HUES6 (cell line): Measurements from ENCODE around the gene LIN7A.
"Not testable (repeated sequence)": the region's sequence is repeated elsewhere in the genome, so short reads cannot be mapped to it uniquely, and the experiment has no call there.

Experiments
- H3K27ac ChIP-seq: 2 replicates; pipeline ENCODE4 v1.7.0; 2013; ENCODE audit warnings: low read depth, mild to moderate bottlenecking, low read length, inconsistent platforms
- H3K27me3 ChIP-seq: 2 replicates; pipeline ENCODE4 v1.6.1; 2013; ENCODE audit warnings: low read length; ENCODE audit not compliant: control insufficient read depth, insufficient read depth
- H3K36me3 ChIP-seq: 2 replicates; pipeline ENCODE4 v1.6.1; 2013; ENCODE audit warnings: low read length; ENCODE audit not compliant: control insufficient read depth, insufficient read depth
- H3K4me1 ChIP-seq: 2 replicates; pipeline ENCODE4 v1.6.1; 2013; ENCODE audit warnings: low read length; ENCODE audit not compliant: control insufficient read depth, insufficient read depth
- H3K4me3 ChIP-seq: 2 replicates; pipeline ENCODE4 v1.5.1; 2013; ENCODE audit warnings: low read depth, low read length
- H3K9ac ChIP-seq: one replicate; pipeline ENCODE4 v1.6.1; 2013; ENCODE audit warnings: mild to moderate bottlenecking, low read length
- H3K9me3 ChIP-seq: 2 replicates; pipeline ENCODE4 v1.6.1; 2013; ENCODE audit warnings: low read depth, low read length; ENCODE audit not compliant: control insufficient read depth, insufficient read depth

LIN7A gene

DNA sequence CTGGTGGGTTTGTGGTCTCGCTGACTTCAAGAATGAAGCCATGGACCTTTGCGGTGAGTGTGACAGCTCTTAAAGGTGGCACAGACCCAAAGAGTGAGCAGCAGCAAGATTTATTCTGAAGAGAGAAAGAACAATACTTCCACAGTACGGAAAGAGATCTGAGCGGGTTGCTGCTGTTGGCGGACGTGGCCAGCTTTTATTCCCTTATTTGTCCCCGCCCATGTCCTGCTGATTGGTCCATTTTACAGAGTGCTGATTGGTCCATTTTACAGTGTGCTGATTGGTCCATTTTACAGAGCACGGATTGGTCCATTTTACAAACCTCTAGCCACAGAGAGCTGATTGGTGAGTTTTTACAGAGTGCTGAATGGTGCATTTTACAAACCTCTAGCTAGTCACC lies 59.3 kb downstream of the LIN7A start:
- not testable (repeated sequence) for H3K27ac ChIP-seq, H3K9me3 ChIP-seq, H3K4me3 ChIP-seq, H3K9ac ChIP-seq, H3K4me1 ChIP-seq, H3K27me3 ChIP-seq, H3K36me3 ChIP-seq

DNA sequence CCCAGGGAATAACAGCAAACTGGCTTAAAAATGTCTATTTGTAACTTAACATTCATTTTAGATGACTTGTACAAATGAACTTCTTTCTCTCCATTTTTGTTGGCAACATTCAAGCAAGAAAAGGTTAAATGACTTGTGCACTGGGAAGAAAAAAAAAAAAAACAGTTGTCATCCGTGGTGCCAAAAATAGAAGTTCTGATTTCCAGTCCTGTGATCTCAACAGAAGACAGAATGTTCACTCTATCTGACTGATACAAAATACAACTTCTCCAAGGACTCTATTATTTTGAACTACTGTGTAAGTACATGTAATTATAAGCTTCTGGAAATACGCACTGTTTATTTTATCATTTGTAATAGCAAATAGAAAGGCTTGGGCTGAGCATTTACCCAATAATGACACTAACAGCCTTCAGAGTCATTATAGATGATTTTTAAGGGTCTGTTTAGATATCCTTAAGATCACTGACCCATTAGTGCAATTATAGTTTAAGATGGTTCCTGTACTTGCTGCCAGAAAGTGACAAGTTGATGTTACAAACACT lies 59.9 kb downstream of the LIN7A start:
- no peaks in the 10 kb centered on the region for H3K27me3 ChIP-seq
- H3K36me3 ChIP-seq = no peaks in the 10 kb centered on the region
- H3K27ac ChIP-seq = no peak overlapping the region
- H3K4me3 ChIP-seq = no peak overlapping the region
- no peak overlapping the region for H3K9ac ChIP-seq
- H3K9me3 ChIP-seq = no peaks in the 10 kb centered on the region
- no peaks in the 10 kb centered on the region for H3K4me1 ChIP-seq

DNA sequence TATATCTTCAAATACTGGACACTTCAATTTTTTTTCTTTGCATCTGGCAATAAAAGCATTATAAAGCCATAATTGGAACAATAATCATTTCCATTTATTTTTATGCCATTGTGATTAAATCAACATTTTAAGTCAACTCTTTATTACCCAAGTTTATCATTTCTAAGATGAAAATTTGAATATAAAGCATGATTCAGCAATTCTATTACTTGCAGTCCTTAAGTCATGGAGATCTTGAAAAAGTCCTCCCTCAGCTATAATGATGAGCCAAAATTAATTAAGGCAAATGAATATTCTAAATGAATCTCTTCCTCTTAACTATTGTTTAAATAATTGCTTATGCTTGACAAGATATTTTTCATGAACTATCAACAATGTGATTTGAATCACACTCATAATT lies 65.7 kb downstream of the LIN7A start:
- H3K27me3 ChIP-seq = no peaks in the 10 kb centered on the region
- H3K4me1 ChIP-seq = no peaks in the 10 kb centered on the region
- no peaks in the 10 kb centered on the region for H3K9me3 ChIP-seq
- H3K36me3 ChIP-seq = no peaks in the 10 kb centered on the region
- no peak overlapping the region for H3K9ac ChIP-seq
- no peak overlapping the region; the same call in 1 of the 2 replicates for H3K27ac ChIP-seq
- H3K4me3 ChIP-seq = no peak overlapping the region

DNA sequence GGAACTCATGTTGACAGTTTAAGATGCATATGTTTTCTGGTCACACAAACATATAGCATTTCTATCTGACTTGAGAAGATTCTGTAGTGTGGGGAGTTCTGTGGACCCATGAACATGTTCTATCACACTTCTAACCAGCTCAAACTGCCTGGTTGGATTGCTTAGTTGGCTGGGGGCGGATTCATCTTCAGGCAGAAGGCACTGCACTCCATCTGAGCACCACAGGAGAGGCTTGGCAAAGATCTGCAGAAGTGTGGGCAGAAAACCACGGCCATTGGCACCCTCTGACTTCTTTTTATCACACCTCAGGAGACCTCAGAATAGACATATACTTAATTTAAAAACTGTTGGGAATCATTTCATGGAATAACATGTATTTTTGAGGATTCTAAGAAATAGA lies 68.5 kb downstream of the LIN7A start:
- no peaks in the 10 kb centered on the region for H3K9me3 ChIP-seq
- no peaks in the 10 kb centered on the region for H3K4me1 ChIP-seq
- no peak overlapping the region for H3K9ac ChIP-seq
- H3K36me3 ChIP-seq = no peaks in the 10 kb centered on the region
- no peak overlapping the region for H3K4me3 ChIP-seq
- H3K27ac ChIP-seq = no peak overlapping the region
- no peaks in the 10 kb centered on the region for H3K27me3 ChIP-seq

DNA sequence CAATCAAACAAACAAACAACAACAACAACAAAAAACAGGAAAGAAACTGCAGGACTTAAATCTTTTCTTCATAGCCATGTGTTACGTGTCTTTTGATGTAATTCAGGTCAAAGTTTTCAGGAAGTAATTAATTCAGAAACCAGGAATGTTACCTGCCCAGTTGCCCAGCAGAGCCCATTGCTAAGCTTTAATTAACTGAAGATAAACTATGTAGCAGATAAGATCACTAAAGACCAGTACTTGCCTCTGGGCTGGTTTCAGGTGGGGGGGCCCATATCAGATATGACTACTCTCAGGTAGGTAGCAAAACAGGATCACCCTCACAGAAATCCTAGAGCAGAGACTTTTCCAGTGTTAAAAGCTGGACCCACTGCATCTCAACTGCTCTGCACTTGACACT lies 69.2 kb downstream of the LIN7A start:
- no peaks in the 10 kb centered on the region for H3K9me3 ChIP-seq
- H3K36me3 ChIP-seq = no peaks in the 10 kb centered on the region
- H3K27ac ChIP-seq = no peak overlapping the region
- H3K4me3 ChIP-seq = no peak overlapping the region
- no peaks in the 10 kb centered on the region for H3K27me3 ChIP-seq
- H3K4me1 ChIP-seq = no peaks in the 10 kb centered on the region
- H3K9ac ChIP-seq = no peak overlapping the region

DNA sequence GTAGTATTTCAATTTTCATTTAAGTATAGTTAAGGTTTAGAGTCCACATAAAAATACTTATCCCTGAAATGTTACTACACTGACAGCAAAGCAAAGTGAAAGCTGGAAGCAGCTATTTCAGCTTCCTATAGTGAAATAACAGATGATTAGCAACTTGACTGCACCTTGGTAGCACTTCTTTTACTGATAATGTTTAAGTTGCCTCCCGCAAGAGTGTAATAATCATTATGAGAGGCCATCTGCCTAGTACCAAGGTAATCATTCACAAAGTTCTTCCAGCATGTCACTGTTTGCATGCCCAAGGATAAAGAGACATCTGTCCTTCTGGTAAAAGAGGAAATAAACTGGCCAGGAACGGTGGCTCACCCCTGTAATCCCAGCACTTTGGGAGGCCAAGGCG lies 69.8 kb downstream of the LIN7A start:
- H3K9me3 ChIP-seq = no peaks in the 10 kb centered on the region
- no peak overlapping the region for H3K4me3 ChIP-seq
- H3K9ac ChIP-seq = no peak overlapping the region

DNA sequence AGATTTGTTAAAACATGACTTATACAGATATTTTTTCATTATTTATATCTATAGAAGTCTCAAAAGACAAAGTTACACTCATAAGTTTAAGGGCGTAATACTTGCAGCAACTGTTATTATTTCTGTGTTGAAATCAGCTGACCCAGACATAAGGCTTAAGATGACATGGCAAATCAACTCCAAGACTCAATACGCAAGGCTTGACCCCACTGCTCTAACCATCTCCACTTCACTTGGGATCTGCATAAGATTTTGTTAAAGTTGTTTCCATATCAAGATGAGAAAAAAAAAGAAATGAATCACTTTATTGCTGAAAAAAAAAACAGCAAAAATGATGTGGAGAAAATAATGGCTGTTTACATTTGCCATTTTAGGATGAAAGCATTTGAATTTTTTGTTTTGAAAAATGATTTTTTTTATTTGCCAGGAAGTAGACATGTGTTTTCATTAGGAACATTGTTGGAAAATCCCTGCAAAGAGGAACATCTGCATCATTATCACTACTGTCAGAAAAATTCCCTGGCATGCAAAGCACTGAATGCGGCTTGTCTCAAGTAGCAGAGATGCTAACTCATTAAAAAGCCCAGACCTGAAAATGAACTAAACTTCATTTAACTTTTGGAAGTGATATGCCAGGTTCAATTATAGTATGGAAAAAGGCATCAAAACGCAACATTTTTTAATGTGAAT lies 73.5 kb downstream of the LIN7A start:
- H3K36me3 ChIP-seq = no peaks in the 10 kb centered on the region
- no peak overlapping the region for H3K4me3 ChIP-seq
- H3K9me3 ChIP-seq = no peaks in the 10 kb centered on the region

More for the DNA sequence above, 69.8 kb downstream of the LIN7A start:
- Histone ChIP-seq H3K27me3 (no peaks in the 10 kb centered on the region), H3K27ac (no peak overlapping the region), H3K36me3 (no peaks in the 10 kb centered on the region), H3K4me1 (no peaks in the 10 kb centered on the region)

DNA sequence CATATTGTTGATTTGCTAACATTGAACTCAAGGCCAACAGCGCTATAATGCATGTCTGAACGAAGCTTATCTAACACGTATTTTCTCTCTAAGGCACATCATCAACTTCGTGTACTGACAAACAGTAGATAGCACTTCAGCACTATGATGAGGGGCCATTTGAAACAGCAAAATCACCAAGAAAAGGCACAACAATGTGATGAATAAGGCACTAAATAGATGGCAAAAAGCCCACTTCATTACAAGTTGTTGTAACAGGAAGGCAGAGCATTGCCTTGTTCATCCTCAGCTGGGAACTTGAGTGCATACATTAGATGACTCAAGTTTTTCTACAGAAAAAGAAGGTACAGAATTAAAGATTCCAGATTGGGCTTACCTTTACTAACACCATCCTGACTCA lies 75.2 kb downstream of the LIN7A start:
- H3K9ac ChIP-seq = no peak overlapping the region
- no peaks in the 10 kb centered on the region for H3K36me3 ChIP-seq
- H3K9me3 ChIP-seq = no peaks in the 10 kb centered on the region
- H3K27me3 ChIP-seq = no peaks in the 10 kb centered on the region
- H3K4me3 ChIP-seq = no peak overlapping the region
- no peak overlapping the region for H3K27ac ChIP-seq
- H3K4me1 ChIP-seq = no peaks in the 10 kb centered on the region

More for the DNA sequence above, 73.5 kb downstream of the LIN7A start:
- Histone ChIP-seq H3K4me1 (no peaks in the 10 kb centered on the region), H3K9ac (no peak overlapping the region), H3K27ac (no peak overlapping the region), H3K27me3 (no peaks in the 10 kb centered on the region)

DNA sequence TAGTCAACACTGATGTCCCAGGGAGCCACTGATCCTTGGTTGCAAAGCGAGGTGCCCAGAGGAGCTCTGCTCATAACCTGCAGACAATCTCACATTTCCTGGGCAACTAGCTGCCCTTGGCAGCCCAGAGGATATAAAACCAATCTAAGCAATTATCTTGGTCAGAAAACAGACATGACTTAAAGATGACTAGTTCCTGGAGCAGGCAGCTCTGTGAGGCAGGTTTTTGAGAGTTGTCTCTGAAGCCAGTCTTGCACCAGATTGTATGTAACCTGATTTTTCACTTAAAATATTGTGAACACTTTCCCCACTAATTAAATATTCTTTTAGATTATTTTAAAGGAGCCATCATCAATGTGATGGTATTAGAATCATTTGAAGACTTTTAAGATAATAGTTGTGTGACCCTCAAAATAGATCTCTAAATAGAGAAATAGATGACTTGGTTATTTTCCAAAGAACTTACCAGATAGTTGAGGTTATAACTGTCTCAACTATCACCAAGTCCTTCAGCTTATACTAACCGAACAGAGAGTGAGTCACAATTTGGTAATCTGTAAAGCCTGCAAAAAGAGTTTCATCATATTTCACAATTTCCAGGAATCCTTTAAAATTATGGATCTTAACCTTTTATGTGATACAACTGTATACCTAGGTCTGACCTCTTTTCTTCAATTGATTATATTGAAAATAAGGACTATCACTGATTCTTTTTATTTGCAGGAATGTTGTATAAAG lies 75.9 kb downstream of the LIN7A start:
- Histone ChIP-seq H3K27ac (no peak overlapping the region), H3K27me3 (no peaks in the 10 kb centered on the region), H3K36me3 (no peaks in the 10 kb centered on the region), H3K4me1 (no peaks in the 10 kb centered on the region), H3K9ac (no peak overlapping the region), H3K4me3 (no peak overlapping the region), H3K9me3 (no peaks in the 10 kb centered on the region)

DNA sequence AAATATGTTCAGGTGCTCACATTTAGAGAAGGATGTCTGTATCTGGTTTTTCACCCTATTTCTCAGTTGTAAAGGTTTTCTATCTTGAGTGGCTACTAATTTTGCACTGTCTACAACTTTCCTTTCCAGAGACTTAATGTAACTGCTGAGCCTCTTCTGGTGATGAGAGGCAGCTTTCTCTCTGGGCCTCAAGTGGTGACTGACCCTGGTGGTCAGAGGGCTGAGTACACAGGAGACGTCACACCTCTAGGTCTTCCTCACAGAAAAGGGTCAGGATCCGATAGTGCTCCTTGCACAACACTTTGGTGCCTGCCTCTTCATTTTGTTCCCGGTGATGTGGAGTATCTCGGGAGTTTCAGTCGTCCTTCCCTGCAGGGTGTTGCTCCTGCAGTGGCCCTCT lies 76.8 kb downstream of the LIN7A start:
- no peak overlapping the region for H3K9ac ChIP-seq
- H3K36me3 ChIP-seq = no peaks in the 10 kb centered on the region
- H3K9me3 ChIP-seq = no peaks in the 10 kb centered on the region
- no peak overlapping the region for H3K4me3 ChIP-seq
- no peaks in the 10 kb centered on the region for H3K27me3 ChIP-seq
- H3K4me1 ChIP-seq = no peaks in the 10 kb centered on the region
- no peak overlapping the region for H3K27ac ChIP-seq

DNA sequence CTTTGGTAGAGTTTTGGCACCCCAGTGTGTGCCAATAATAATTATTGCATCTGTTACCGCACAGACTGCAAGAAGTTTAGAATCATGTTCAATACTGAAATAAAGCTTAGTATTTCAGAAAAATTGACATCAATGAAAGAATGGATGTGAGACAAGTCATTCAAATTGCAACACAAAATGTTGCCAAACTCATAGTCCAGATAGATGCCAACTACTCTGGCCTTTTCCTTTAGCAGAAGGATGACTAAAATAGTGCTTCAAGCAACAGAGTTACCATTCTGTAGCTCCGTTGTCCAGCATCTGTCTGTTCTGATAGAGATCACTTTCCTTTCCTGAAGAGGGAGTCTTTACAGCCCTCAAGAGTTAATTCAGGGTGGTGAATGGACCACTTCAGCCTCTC lies 77.5 kb downstream of the LIN7A start:
- Histone ChIP-seq H3K9me3 (no peaks in the 10 kb centered on the region), H3K27ac (no peak overlapping the region), H3K4me1 (no peaks in the 10 kb centered on the region), H3K27me3 (no peaks in the 10 kb centered on the region), H3K4me3 (no peak overlapping the region), H3K36me3 (no peaks in the 10 kb centered on the region), H3K9ac (no peak overlapping the region)
